GM23338 (cell line): ENCODE measurements around the gene SLC16A7. TPM values are rescaled to one million over a fixed set of nuclear protein-coding genes. Genes with fewer than 3 reads are reported as not detected.

Experiments
- ATAC-seq: fragments of 200-7000 bp; cut with Tn5 transposase; 3 replicates; pipeline ENCODE4 v1.9.1; 2020
- DNase-seq: peaks from one replicate; pipeline ENCODE4 v3.0.0-alpha.2; 2015; ENCODE audit warnings: low spot score
- H2AFZ ChIP-seq: fragments of 200-600 bp; sonication (generic); 2 replicates; pipeline ENCODE4 v1.8.0; 2016; ENCODE audit warnings: antibody characterized with exemption, mild to moderate bottlenecking, moderate library complexity
- H3F3A ChIP-seq: fragments of 200-600 bp; sonication (generic); replicated peaks from 2 replicates; pipeline ENCODE4 v1.8.0; 2017; ENCODE audit warnings: antibody characterized with exemption, mixed run types, low read depth
- H3K27ac ChIP-seq: fragments of 200-600 bp; sonication (generic); 2 replicates; pipeline ENCODE4 v1.6.1; 2016; ENCODE audit warnings: low read depth
- H3K27me3 ChIP-seq: fragments of 200-600 bp; sonication (generic); 2 replicates; pipeline ENCODE4 v1.8.0; 2016; ENCODE audit warnings: mild to moderate bottlenecking, mixed run types, moderate library complexity; ENCODE audit not compliant: insufficient read depth
- H3K36me3 ChIP-seq: fragments of 200-600 bp; sonication (generic); 2 replicates; pipeline ENCODE4 v1.8.0; 2016; ENCODE audit warnings: mild to moderate bottlenecking; ENCODE audit not compliant: insufficient read depth
- H3K4me1 ChIP-seq: fragments of 200-600 bp; sonication (generic); 2 replicates; pipeline ENCODE4 v1.8.0; 2016; ENCODE audit warnings: mild to moderate bottlenecking, moderate library complexity; ENCODE audit not compliant: insufficient read depth
- H3K4me2 ChIP-seq: fragments of 200-600 bp; sonication (generic); 2 replicates; pipeline ENCODE4 v1.7.1; 2017; ENCODE audit warnings: mixed run types
- H3K4me3 ChIP-seq: fragments of 200-600 bp; sonication (generic); 2 replicates; pipeline ENCODE4 v1.6.1; 2016; ENCODE audit warnings: mixed run types
- H3K79me2 ChIP-seq: fragments of 200-600 bp; sonication (generic); replicated peaks from 2 replicates; pipeline ENCODE4 v1.8.0; 2017; ENCODE audit warnings: mild to moderate bottlenecking; ENCODE audit not compliant: insufficient read depth
- H3K9me2 ChIP-seq: fragments of 200-600 bp; sonication (generic); 2 replicates; pipeline ENCODE4 v1.8.0; 2017; ENCODE audit not compliant: insufficient read depth
- H4K20me1 ChIP-seq: fragments of 200-600 bp; sonication (generic); replicated peaks from 2 replicates; pipeline ENCODE4 v1.8.0; 2017; ENCODE audit warnings: mild to moderate bottlenecking; ENCODE audit not compliant: insufficient read depth
- H3K27ac Mint-ChIP-seq: 2 replicates; pipeline ENCODE4 v1.8.0; 2020; ENCODE audit warnings: inconsistent platforms, mild to moderate bottlenecking, moderate library complexity, mixed read lengths
- H3K27me3 Mint-ChIP-seq: 3 replicates; pipeline ENCODE4 v1.8.0; 2022; ENCODE audit warnings: low read depth, mild to moderate bottlenecking, moderate library complexity, mixed read lengths, inconsistent platforms; ENCODE audit not compliant: insufficient read depth, poor library complexity
- H3K36me3 Mint-ChIP-seq: 3 replicates; pipeline ENCODE4 v1.8.0; 2021; ENCODE audit warnings: low read depth, mild to moderate bottlenecking, inconsistent platforms, moderate library complexity, mixed read lengths
- H3K4me1 Mint-ChIP-seq: 3 replicates; pipeline ENCODE4 v1.8.0; 2020; ENCODE audit warnings: mild to moderate bottlenecking, inconsistent platforms, mixed read lengths
- H3K4me3 Mint-ChIP-seq: 3 replicates; pipeline ENCODE4 v1.8.0; 2021; ENCODE audit warnings: moderate library complexity, mild to moderate bottlenecking, inconsistent platforms, mixed read lengths
- H3K9me3 Mint-ChIP-seq: 3 replicates; pipeline ENCODE4 v1.8.0; 2020; ENCODE audit warnings: moderate library complexity, mild to moderate bottlenecking, inconsistent platforms, mixed read lengths
- CREB1 ChIP-seq: fragments of 250-450 bp; sonication (Bioruptor Pico); IDR thresholded peaks from 2 replicates; pipeline ENCODE4 v1.5.0; 2020; ENCODE audit warnings: low read depth, mild to moderate bottlenecking, moderate library complexity
- JUNB ChIP-seq: IDR thresholded peaks from one replicate; pipeline ENCODE4 v1.6.1; 2016; ENCODE audit warnings: antibody characterized with exemption; ENCODE audit not compliant: unreplicated experiment
- NANOG ChIP-seq: IDR thresholded peaks from 2 replicates; pipeline ENCODE4 v1.6.1; 2016; ENCODE audit warnings: antibody characterized with exemption, borderline replicate concordance
- ZNF114 ChIP-seq: fragments of 250-450 bp; sonication (Bioruptor Pico); IDR thresholded peaks from 2 replicates; pipeline ENCODE4 v1.5.0; 2020; ENCODE audit warnings: mild to moderate bottlenecking, moderate library complexity
- polyA plus RNA-seq: library from polyadenylated mRNA; unstranded; fragments of >200 nt; fragmentation: Nextera tagmentation; extraction: Ambion mirVana; gene quantifications from 2 replicates; pipeline ENCODE4 v1.2.1, GENCODE V29; 2016
- total RNA-seq: library from RNA; depleted of rRNA; stranded (reverse); fragments of >200 nt; shearing (Covaris generic); gene quantifications from 2 replicates; pipeline ENCODE4 v1.2.3, GENCODE V29; 2014
- TF ChIP-seq, protein P1 (sequence below): IDR thresholded peaks from one replicate; pipeline ENCODE4 v1.6.1; 2018; ENCODE audit warnings: antibody characterized with exemption; ENCODE audit not compliant: unreplicated experiment
- TF ChIP-seq, protein P2 (sequence below): IDR thresholded peaks from 2 replicates; pipeline ENCODE4 v1.6.1; 2016; ENCODE audit warnings: antibody characterized with exemption
- TF ChIP-seq, protein P3 (sequence below), 2 experiments: fragments of 200-600 bp in 1 of 2; sonication (generic) in 1 of 2; conservative IDR thresholded peaks; 2 replicates each; pipeline versions ENCODE4 v1.5.1 to v1.6.1; 2016 to 2017; ENCODE audit warnings: antibody characterized with exemption in 2 of 2, low read depth in 2 of 2, mild to moderate bottlenecking in 2 of 2, moderate library complexity in 1 of 2

Gene SLC16A7
- total and polyA plus RNA-seq, 2 experiments from 2014 or later: 2.8 to 4.3 TPM

DNA sequence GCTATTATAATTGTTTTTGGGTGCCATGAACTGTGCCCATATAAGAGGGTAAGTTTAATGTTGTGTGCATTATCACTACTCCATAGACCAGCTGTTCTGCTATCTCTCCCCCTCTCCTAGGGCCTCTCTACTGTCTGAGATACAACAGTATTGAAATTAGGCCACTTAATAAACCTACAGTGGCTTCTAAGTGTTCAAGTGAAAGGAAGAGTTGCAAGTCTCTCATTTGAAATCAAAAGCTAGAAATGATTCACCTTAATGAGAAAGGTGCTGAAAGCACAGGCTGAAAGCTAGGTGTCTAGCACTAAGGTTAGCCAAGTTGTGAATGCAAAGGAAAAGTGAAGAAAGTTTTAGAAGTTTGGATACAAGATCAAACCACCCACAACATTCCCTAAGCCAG lies 168.0 kb downstream of the SLC16A7 start (continued):
- TF ChIP-seq JUNB (no peak), ZNF114 (CRISPR knock-in tag) (no peak)
- TF ChIP-seq, protein P1, sequence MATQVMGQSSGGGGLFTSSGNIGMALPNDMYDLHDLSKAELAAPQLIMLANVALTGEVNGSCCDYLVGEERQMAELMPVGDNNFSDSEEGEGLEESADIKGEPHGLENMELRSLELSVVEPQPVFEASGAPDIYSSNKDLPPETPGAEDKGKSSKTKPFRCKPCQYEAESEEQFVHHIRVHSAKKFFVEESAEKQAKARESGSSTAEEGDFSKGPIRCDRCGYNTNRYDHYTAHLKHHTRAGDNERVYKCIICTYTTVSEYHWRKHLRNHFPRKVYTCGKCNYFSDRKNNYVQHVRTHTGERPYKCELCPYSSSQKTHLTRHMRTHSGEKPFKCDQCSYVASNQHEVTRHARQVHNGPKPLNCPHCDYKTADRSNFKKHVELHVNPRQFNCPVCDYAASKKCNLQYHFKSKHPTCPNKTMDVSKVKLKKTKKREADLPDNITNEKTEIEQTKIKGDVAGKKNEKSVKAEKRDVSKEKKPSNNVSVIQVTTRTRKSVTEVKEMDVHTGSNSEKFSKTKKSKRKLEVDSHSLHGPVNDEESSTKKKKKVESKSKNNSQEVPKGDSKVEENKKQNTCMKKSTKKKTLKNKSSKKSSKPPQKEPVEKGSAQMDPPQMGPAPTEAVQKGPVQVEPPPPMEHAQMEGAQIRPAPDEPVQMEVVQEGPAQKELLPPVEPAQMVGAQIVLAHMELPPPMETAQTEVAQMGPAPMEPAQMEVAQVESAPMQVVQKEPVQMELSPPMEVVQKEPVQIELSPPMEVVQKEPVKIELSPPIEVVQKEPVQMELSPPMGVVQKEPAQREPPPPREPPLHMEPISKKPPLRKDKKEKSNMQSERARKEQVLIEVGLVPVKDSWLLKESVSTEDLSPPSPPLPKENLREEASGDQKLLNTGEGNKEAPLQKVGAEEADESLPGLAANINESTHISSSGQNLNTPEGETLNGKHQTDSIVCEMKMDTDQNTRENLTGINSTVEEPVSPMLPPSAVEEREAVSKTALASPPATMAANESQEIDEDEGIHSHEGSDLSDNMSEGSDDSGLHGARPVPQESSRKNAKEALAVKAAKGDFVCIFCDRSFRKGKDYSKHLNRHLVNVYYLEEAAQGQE: no peak
- TF ChIP-seq, protein P2, sequence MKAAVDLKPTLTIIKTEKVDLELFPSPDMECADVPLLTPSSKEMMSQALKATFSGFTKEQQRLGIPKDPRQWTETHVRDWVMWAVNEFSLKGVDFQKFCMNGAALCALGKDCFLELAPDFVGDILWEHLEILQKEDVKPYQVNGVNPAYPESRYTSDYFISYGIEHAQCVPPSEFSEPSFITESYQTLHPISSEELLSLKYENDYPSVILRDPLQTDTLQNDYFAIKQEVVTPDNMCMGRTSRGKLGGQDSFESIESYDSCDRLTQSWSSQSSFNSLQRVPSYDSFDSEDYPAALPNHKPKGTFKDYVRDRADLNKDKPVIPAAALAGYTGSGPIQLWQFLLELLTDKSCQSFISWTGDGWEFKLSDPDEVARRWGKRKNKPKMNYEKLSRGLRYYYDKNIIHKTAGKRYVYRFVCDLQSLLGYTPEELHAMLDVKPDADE: no peak

DNA sequence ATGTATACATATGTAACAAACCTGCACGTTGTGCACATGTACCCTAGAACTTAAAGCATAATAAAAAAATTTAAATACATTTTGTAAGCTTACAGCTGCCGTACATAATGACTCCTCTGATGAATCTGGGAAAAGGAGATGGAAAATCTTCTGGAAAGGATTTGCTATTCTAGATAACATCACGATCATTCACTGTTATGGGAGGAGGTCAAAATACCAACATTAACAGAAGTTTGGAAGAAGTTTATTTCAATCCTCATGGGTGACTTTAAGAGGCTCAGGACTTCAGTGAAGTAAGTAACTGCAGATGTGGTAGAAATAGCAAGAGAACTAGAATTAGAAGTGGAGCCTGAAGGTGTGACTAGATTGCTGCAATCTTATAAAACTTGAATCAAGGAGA lies 172.2 kb downstream of the SLC16A7 start:
- H3K36me3 ChIP-seq: no peaks in the 10 kb centered on the region
- H3K36me3 Mint-ChIP-seq: peaks cover 3% of the 10 kb centered on the region; the same call in 1 of the 3 replicates
- no peak overlapping the region for H3K4me3 Mint-ChIP-seq
- H3K9me3 Mint-ChIP-seq: peaks cover 7% of the 10 kb centered on the region; the same call in 2 of the 3 replicates
- ATAC-seq (no peak), DNase-seq (no peak)
- H3K4me1 Mint-ChIP-seq: no peaks in the 10 kb centered on the region
- no peaks in the 10 kb centered on the region for H3K27me3 ChIP-seq
- no peak overlapping the region for H3K27ac Mint-ChIP-seq
- no peak overlapping the region for H3K4me2 ChIP-seq
- no peaks in the 10 kb centered on the region for H3K4me1 ChIP-seq
- H2AFZ ChIP-seq: no peak overlapping the region
- H3K4me3 ChIP-seq: no peak overlapping the region
- H3K27me3 Mint-ChIP-seq: no peaks in the 10 kb centered on the region
- H3K9me2 ChIP-seq: no peaks in the 10 kb centered on the region
- no peaks in the 10 kb centered on the region for H3K79me2 ChIP-seq
- H3F3A ChIP-seq: no peaks in the 10 kb centered on the region
- H3K27ac ChIP-seq: no peak overlapping the region
- H4K20me1 ChIP-seq: no peaks in the 10 kb centered on the region
- TF ChIP-seq CREB1 (CRISPR knock-in tag): no peak
- TF ChIP-seq, protein P2: no peak
- TF ChIP-seq, protein P3, sequence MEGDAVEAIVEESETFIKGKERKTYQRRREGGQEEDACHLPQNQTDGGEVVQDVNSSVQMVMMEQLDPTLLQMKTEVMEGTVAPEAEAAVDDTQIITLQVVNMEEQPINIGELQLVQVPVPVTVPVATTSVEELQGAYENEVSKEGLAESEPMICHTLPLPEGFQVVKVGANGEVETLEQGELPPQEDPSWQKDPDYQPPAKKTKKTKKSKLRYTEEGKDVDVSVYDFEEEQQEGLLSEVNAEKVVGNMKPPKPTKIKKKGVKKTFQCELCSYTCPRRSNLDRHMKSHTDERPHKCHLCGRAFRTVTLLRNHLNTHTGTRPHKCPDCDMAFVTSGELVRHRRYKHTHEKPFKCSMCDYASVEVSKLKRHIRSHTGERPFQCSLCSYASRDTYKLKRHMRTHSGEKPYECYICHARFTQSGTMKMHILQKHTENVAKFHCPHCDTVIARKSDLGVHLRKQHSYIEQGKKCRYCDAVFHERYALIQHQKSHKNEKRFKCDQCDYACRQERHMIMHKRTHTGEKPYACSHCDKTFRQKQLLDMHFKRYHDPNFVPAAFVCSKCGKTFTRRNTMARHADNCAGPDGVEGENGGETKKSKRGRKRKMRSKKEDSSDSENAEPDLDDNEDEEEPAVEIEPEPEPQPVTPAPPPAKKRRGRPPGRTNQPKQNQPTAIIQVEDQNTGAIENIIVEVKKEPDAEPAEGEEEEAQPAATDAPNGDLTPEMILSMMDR (conservative IDR thresholded peaks at IDR 0.05; ENCODE audit: low read depth in 2 of 2): no peak
- TF ChIP-seq ZNF114 (CRISPR knock-in tag): no peak
- TF ChIP-seq JUNB: no peak
- TF ChIP-seq, protein P1: no peak
- TF ChIP-seq NANOG: no peak
